GM15510 (cell line): ENCODE results near the gene PARP6.

Experiments
- POLR2A ChIP-seq: IDR thresholded peaks from 3 replicates; pipeline ENCODE4 v1.6.1; 2011; ENCODE audit warnings: borderline replicate concordance; ENCODE audit not compliant: insufficient read length; ENCODE audit errors: extremely low read depth

Gene PARP6

GRCh38 chr15:72289597-72290325 is 17.4 kb upstream of the PARP6 start:
- no peak for TF ChIP-seq POLR2A

GRCh38 chr15:72288796-72289596 is 16.6 kb upstream of the PARP6 start:
- TF ChIP-seq POLR2A = no peak

- TF ChIP-seq POLR2A = no peak
Observed at GRCh38 chr15:72285927-72286516, 13.7 kb upstream of the PARP6 start.

GRCh38 chr15:72285402-72285801 is 13.0 kb upstream of the PARP6 start:
- no peak for TF ChIP-seq POLR2A

- no peak for TF ChIP-seq POLR2A
Observed at GRCh38 chr15:72284781-72285180, 12.4 kb upstream of the PARP6 start.

GRCh38 chr15:72281713-72282112 is 9.4 kb upstream of the PARP6 start:
- no peak for TF ChIP-seq POLR2A

GRCh38 chr15:72280751-72281150 is 8.4 kb upstream of the PARP6 start:
- TF ChIP-seq POLR2A = no peak

- TF ChIP-seq POLR2A = no peak
Observed at GRCh38 chr15:72278737-72279136, 6.4 kb upstream of the PARP6 start.

- no peak for TF ChIP-seq POLR2A
Observed at GRCh38 chr15:72276326-72276700, 4.0 kb upstream of the PARP6 start.

- TF ChIP-seq POLR2A = no peak
Observed at GRCh38 chr15:72272997-72273352, 621 bp upstream of the PARP6 start.

- TF ChIP-seq POLR2A = no peak
Observed at GRCh38 chr15:72271895-72272212, 500 bp downstream of the PARP6 start.

- TF ChIP-seq POLR2A = no peak
Observed at GRCh38 chr15:72271221-72271620, 1.1 kb downstream of the PARP6 start.

GRCh38 chr15:72269739-72270138 is 2.6 kb downstream of the PARP6 start:
- no peak for TF ChIP-seq POLR2A

GRCh38 chr15:72265031-72265430 is 7.3 kb downstream of the PARP6 start:
- TF ChIP-seq POLR2A = no peak

- TF ChIP-seq POLR2A = no peak
Observed at GRCh38 chr15:72252663-72253299, 19.6 kb downstream of the PARP6 start.
